Hindlimb muscle (tissue), 1 donor: ENCODE data around the gene AGO1. TPM values are rescaled to one million over a fixed set of nuclear protein-coding genes. Genes with fewer than 3 reads are reported as not detected.
A peak's percentile ranks its signal among the peaks of the same experiment; 100 is the strongest.

Source experiments
- DNase-seq: peaks from one replicate; pipeline ENCODE4 v3.0.0-alpha.2; 2013
- polyA plus RNA-seq: library from polyadenylated mRNA; unstranded; fragments of 120-200 nt; gene quantifications from one replicate; pipeline ENCODE4 v1.2.1, GENCODE V29; 2013; ENCODE audit not compliant: insufficient read length

The AGO1 gene
- polyA plus RNA-seq = 9.4 TPM

GRCh38 chr1:35882945-35883634 lies at the start of gene AGO1:
Gene AGO1, plus strand, starts transcription at chr1:35883209. Its CDS starts 213 bp downstream, at chr1:35883422.
- DNase-seq = peak; percentile 93

- no peak for DNase-seq
These were observed 49.6 kb upstream of the AGO1 start for GRCh38 chr1:35833395-35833794.

GRCh38 chr1:35834218-35834617 lies 48.8 kb upstream of the AGO1 start:
- DNase-seq = no peak

GRCh38 chr1:35835398-35835797 lies 47.6 kb upstream of the AGO1 start:
- no peak for DNase-seq

GRCh38 chr1:35836734-35837133 lies 46.3 kb upstream of the AGO1 start:
- no peak for DNase-seq

- DNase-seq = no peak
These were observed 44.2 kb upstream of the AGO1 start for GRCh38 chr1:35838693-35839245.

GRCh38 chr1:35844826-35845225 lies 38.2 kb upstream of the AGO1 start:
- DNase-seq = no peak

GRCh38 chr1:35845766-35846165 lies 37.2 kb upstream of the AGO1 start:
- no peak for DNase-seq

- no peak for DNase-seq
These were observed 35.0 kb upstream of the AGO1 start for GRCh38 chr1:35847935-35848565.

GRCh38 chr1:35850051-35850450 lies 33.0 kb upstream of the AGO1 start:
- no peak for DNase-seq

GRCh38 chr1:35850716-35851115 lies 32.3 kb upstream of the AGO1 start:
- no peak for DNase-seq

GRCh38 chr1:35851132-35851869 lies 31.7 kb upstream of the AGO1 start:
- DNase-seq = peak; percentile 81

- DNase-seq = no peak
These were observed 30.8 kb upstream of the AGO1 start for GRCh38 chr1:35852241-35852640.

- peak; percentile 35 for DNase-seq
These were observed 27.9 kb upstream of the AGO1 start for GRCh38 chr1:35854989-35855700.

- DNase-seq = no peak
These were observed 26.0 kb upstream of the AGO1 start for GRCh38 chr1:35856964-35857363.

GRCh38 chr1:35857830-35858229 lies 25.2 kb upstream of the AGO1 start:
- no peak for DNase-seq

GRCh38 chr1:35860696-35861095 lies 22.3 kb upstream of the AGO1 start:
- DNase-seq = no peak

- DNase-seq = no peak
These were observed 19.9 kb upstream of the AGO1 start for GRCh38 chr1:35863136-35863535.

- no peak for DNase-seq
These were observed 19.0 kb upstream of the AGO1 start for GRCh38 chr1:35863881-35864625.

- no peak for DNase-seq
These were observed 18.2 kb upstream of the AGO1 start for GRCh38 chr1:35864813-35865212.

- no peak for DNase-seq
These were observed 16.0 kb upstream of the AGO1 start for GRCh38 chr1:35866991-35867390.
